Superior temporal gyrus (tissue), 1 donor: ENCODE results near the gene RPUSD3.

Experiments used
- DNase-seq: peaks from one replicate; pipeline ENCODE4 v3.0.0-alpha.2; 2016; ENCODE audit errors: extremely low spot score

RPUSD3 gene

GRCh38 chr3:9834520-9835380 is 9.1 kb downstream of the RPUSD3 start:
- DNase-seq: no peak

DNA sequence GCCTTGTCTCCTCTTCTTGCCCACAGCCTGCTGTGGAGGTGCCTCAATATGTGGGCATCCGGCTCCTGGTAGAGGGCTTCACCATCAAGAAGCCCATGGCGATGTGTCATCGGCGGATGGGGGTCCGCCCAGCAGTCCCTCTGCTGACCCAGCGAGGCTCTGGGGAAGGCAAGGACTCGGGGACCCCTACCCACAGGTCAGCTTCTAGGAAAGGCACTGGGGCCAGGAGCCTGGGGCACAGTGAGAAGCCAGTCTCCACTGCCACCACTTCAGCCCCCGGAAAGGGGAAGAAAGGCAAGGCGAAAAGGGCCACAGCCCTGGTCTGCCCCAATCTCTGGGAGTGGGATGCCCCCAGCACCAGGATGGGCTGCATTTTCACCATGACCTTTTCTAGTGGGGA is 10.7 kb downstream of the RPUSD3 start:
- DNase-seq: no peak

DNA sequence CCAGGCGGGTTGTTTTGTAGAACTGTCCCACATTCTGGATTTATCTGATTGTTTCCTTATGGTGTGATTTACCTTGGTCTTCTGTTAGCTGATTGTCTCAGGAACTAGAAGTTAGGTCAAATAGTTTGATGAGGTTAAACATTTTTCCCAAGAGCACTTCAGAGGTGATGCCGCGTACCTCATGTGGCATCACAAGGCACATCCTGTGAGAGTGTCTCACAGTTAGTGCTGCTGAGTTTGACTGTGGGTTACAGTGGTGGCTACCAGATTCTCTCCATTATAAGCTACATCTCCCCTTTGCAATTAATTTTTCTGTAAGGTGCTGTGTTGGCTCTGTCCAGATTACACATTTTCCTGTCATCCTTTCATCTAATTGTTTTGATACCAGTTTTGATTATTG is 12.6 kb downstream of the RPUSD3 start:
- DNase-seq: no peak

DNA sequence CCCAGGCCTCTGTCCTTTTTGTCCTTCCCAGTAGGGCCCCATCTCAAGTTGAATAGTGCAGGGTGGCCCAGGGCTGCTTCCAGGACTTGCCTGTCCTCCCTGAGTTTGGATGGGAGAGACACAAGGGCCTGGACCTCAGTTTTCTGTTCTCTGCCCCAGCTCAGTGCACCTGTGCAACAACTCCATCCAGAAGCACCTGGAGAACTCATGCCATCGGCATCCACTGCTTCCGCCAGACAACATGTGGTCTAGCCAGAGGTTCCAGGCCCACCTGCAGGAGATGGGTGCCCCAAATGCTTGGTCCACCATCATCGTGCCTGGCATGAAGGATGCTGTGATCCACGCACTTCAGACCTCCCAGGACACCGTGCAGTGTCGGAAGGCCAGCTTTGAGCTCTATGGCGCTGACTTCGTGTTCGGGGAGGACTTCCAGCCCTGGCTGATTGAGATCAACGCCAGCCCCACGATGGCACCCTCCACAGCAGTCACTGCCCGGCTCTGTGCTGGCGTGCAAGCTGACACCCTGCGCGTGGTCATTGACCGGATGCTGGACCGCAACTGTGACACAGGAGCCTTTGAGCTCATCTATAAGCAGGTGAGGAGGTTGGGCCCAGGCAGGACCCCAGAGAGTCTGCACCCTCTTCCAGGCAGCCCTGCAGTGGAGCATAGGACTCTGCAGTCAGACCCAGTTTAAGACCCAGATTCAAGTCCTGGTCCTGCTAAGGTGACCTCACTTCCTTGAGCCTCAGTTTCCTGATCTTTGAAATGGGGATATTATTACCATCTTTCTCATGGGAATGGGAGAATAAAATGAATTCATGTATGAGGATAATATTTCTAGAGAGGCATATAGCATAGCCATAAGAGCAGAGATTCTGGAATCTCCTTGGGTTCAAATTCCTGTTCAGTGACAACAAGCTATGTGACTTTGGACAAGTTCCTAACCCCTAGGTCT is 14.7 kb downstream of the RPUSD3 start:
- DNase-seq: no peak

GRCh38 chr3:9826815-9827573 is 16.8 kb downstream of the RPUSD3 start:
- DNase-seq: no peak

GRCh38 chr3:9825451-9826040 is 18.3 kb downstream of the RPUSD3 start:
- no peak for DNase-seq

GRCh38 chr3:9820946-9821345 is 22.9 kb downstream of the RPUSD3 start:
- DNase-seq: no peak

DNA sequence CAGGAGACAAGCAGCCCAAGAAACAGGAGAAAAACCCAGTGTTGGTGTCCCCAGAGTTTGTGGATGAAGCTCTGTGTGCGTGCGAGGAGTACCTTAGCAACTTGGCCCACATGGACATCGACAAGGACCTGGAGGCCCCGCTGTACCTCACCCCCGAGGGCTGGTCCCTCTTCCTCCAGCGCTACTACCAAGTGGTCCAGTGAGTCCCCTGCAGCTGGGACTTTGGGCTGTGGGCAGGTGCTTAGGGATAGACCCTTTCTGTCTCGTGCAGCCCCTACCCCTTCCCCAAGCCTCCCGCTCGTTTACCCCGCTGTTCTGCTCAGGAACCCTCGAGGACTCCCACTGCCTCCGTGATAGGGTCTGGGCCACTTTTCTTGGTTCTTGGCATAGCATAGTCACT is 23.3 kb downstream of the RPUSD3 start:
- no peak for DNase-seq

DNA sequence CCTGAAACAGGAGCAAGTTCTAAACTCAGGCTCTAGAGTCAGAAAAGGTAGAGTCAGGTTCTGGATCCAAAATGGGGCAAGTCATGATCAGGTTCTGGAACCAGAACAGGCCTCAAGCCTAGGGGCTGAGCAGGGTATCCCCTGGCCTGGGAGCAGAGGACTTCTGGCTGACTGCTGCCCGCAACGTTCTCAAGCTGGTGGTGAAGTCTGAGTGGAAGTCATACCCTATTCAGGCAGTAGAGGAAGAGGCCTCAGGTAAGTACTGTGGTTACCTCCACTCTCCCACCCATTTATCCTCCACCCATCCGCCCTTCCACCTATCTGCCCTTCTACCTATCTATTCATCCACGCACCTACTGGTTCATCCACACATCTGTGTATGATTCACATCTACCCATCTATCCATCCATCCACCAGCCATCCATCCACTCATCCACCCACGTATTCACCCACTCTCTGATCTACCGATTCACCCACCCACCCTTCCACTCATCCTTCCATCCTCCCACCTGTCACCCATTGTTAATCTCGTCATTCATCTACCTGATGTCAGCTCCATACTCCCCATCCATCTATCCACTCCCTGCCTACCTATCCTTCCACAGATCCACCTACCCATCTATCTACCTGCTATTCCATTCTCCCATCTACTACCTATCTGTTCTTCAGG is 25.0 kb downstream of the RPUSD3 start:
- no peak for DNase-seq

- no peak for DNase-seq
Measured at GRCh38 chr3:9817436-9817835, 26.4 kb downstream of the RPUSD3 start.

GRCh38 chr3:9815986-9816385 is 27.8 kb downstream of the RPUSD3 start:
- DNase-seq: no peak

DNA sequence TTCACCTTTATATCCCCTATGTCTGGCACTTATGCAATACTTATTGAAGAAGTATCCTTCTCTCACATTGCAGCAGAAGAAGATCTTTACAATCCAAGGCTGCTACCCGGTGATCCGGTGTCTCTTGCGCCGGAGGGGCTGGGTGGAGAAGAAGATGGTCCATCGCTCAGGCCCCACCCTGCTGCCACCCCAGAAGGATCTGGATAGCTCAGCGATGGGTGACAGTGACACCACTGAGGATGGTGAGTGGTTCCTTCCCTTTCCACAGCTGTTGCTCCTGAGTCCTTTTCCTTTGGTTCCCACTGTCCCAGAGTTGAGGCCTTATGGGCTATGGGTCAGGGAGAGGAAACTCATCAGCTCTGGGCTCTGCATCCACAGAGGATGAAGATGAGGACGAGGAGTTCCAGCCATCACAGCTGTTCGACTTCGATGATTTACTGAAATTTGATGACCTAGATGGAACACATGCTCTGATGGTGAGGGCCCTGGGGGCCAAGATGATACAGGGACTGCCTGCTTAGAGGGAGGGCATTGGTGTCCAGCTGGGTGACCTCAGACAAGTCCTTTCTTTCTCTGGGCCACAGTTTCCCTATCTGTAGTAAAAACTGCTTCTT is 30.8 kb downstream of the RPUSD3 start:
- DNase-seq: no peak

- DNase-seq: no peak
Measured at GRCh38 chr3:9810846-9811245, 33.0 kb downstream of the RPUSD3 start.

GRCh38 chr3:9810433-9810770 is 33.4 kb downstream of the RPUSD3 start:
- no peak for DNase-seq

GRCh38 chr3:9809615-9810432 is 34.0 kb downstream of the RPUSD3 start, which contains the start of gene TTLL3:
TTLL3 (plus strand) TSS chr3:9810262; CDS start chr3:9810662, 400 bp downstream.
- DNase-seq: peak; percentile 65

GRCh38 chr3:9809239-9809614 is 34.6 kb downstream of the RPUSD3 start:
- DNase-seq: no peak

DNA sequence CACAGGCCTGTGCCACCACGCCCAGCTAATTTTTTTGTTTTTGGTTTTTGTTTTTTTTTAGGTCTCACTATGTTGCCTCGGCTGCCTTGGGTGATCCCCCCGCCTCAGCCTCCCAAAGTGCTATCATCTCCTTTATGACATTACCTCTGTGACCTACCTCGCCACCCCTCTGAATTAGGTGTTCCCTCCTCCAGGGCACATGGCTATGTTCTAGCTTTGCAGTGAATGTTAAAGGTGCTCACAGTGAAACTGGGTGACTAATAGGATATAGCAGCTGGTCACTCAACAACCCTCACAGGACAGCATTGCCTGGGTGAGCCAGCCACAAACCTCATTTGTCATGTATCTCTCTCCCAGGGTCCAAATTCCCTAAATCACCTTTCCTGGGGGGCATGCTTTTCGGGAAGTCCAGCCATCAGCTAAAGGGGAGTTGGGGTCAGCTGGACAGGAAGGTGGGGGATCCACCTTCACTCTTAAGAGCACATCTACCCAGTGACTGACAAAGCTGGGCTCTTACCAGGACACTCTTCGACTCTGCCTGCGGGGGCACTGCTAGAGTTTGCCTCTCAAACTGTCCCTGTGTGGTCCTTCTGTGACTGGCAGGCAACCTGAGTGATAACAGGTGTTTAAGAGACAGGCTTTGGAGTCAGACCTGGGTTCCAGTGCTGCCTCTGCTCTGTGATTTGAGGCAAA is 35.3 kb downstream of the RPUSD3 start:
- no peak for DNase-seq

GRCh38 chr3:9807981-9808344 is 35.8 kb downstream of the RPUSD3 start:
- DNase-seq: no peak
